G401.6 (cell line): Measurements from ENCODE around the gene FNTB.
"Not testable (repeated sequence)": the region's sequence is repeated elsewhere in the genome, so short reads cannot be mapped to it uniquely, and the experiment has no call there.

Experiments used
- FAIRE-seq: peaks from 2 replicates; lab custom pipeline; 2012; peaks lifted over from hg19 to GRCh38; lab: Jason Lieb, UNC

Gene FNTB

GRCh38 chr14:65019944-65020566 is 33.4 kb downstream of the FNTB start:
- FAIRE-seq: peak; percentile 93

DNA sequence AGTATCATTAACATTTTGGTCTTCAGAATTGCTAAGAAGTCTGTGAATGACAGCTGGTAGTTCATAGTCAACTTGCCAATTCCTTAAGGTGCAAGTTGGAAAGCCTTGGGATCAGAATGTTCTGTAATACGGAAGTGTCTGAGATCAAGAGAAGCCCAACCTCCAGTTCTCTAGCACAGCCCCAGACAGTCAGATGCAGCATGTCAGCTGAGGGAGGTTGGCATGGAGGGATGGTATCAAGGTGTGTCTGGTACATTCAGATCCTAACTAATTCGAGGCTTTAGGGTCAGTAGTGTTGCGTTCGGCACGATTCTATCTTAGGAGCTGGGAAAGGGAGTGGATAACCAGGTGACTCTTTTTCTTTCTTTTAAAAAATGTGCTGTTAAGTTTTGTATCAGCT is 38.3 kb downstream of the FNTB start:
- FAIRE-seq: no peak

GRCh38 chr14:65025818-65026217 is 39.1 kb downstream of the FNTB start:
- FAIRE-seq: no peak

GRCh38 chr14:65026526-65026925 is 39.8 kb downstream of the FNTB start:
- FAIRE-seq: no peak

DNA sequence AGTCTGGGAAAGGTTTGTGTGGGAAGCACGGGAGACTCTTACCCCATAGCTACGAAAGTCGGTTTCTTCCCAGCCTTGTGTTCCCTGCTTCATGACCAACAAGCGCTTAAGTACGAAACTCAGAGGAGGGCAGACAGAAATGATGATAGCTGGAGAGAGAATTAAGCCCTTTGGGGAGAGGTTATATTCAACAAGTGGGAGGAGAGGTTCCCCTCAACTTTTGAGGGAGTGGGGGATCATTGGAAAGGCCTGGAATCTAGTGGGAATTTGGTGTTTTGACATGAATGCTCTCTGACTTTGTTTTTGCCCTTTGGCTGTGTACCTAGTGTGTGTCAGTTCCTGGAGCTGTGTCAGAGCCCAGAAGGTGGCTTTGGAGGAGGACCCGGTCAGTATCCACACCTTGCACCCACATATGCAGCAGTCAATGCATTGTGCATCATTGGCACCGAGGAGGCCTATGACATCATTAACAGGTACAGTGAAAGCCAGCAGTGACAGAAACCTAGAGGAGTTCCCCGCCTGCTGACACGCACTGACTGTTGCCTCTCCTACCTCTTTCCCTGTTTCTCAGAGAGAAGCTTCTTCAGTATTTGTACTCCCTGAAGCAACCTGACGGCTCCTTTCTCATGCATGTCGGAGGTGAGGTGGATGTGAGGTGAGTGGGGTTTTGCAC is 40.6 kb downstream of the FNTB start:
- no peak for FAIRE-seq

- FAIRE-seq: no peak
Measured at GRCh38 chr14:65028937-65029336, 42.2 kb downstream of the FNTB start.

- not testable (repeated sequence) for FAIRE-seq
Measured at GRCh38 chr14:65031321-65031720, 44.6 kb downstream of the FNTB start.

- FAIRE-seq: no peak
Measured at GRCh38 chr14:65032319-65032718, 45.6 kb downstream of the FNTB start.

- FAIRE-seq: no peak
Measured at GRCh38 chr14:65033181-65033580, 46.5 kb downstream of the FNTB start.

GRCh38 chr14:65034021-65034420 is 47.3 kb downstream of the FNTB start:
- FAIRE-seq: no peak

DNA sequence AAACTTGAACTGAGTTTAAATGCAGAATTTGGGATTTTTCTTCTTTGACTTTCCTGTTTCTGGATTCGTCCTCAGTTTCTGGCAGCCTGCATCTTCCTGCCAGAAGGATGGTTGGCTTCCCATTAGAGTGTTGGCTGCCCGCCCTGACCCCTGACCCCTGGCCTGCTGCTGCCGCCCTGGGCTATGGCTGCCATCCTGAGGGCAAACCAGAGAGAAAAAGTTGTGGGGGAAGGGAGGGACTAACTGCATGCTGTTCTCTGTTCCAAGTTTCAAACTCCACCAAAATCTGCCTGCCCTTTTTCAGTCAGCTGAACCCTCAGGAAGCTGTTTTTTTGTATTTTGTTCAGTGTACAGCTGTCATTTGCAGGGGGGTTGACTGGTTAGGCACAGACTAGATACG is 48.4 kb downstream of the FNTB start:
- no peak for FAIRE-seq

DNA sequence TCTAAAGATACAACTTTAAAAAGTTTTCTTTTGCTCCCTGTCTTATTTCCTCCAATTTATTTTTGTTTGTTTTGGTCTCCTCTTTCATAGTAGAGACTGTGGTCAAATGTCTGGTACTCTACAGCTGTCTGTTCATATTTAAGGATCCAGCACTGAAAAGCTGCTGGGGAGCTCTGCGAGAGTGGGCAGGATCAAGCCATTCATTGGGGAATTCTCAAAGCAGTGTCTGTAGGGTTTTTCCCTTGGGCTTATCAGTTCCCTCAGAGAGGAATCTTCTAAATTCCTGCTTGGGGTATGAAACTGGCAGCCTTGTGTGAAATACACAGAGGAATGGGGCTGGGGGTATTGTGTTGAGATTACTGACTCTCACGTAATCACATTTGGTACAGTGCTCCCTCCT is 52.3 kb downstream of the FNTB start:
- FAIRE-seq: no peak

DNA sequence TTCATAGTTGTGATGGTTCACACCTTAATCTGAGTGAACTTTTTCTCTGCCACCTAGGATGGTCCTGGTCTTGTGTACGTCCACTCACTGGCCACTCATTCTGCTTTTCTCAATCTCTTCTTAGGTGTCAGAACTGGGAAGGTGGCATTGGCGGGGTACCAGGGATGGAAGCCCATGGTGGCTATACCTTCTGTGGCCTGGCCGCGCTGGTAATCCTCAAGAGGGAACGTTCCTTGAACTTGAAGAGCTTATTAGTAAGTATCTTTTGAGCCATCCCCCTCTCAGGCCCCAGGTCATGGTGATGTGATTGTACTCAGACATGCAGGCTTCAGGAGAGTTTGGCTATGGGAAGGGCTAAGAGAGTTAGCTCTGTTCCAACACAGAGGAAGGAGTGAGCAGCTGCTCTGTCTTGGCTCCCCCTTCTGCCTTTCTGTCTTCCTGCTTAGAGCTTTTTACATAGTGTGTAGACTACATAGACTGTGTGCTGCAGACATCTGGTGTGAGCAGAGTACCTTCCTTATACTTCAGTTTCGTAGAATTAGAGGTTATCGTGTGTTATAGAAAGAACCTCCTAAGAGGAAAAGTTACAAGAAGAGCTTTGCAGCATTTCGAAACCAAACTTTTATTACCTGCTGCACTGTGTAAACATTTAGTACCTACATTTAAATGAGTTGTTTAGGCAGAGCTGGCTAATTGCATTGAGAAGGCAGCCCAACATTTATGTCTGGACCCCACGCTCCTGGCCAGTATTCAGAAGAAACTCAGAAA is 54.2 kb downstream of the FNTB start:
- no peak for FAIRE-seq

GRCh38 chr14:65041434-65041915 is 54.8 kb downstream of the FNTB start:
- no peak for FAIRE-seq

DNA sequence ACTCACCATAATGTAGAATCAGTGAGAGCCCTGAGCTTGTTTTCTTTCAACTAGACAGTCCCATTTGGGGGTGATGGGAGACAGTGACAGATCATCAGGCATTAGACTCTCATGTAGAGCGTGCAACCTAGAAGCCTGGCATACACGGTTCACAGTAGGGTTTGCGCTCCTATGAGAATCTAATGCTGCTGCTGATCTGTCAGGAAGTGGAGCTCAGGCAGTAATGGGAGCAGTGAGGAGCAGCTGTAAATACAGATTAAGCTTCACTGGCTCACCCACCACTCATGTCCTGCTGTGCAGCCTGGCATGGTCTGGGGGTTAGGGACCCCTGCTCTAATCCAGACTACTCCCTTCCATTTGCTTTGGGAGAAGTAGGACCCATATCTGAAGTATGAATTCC is 55.6 kb downstream of the FNTB start:
- FAIRE-seq: no peak

- FAIRE-seq: no peak
Measured at GRCh38 chr14:65042731-65043372, 56.2 kb downstream of the FNTB start.

DNA sequence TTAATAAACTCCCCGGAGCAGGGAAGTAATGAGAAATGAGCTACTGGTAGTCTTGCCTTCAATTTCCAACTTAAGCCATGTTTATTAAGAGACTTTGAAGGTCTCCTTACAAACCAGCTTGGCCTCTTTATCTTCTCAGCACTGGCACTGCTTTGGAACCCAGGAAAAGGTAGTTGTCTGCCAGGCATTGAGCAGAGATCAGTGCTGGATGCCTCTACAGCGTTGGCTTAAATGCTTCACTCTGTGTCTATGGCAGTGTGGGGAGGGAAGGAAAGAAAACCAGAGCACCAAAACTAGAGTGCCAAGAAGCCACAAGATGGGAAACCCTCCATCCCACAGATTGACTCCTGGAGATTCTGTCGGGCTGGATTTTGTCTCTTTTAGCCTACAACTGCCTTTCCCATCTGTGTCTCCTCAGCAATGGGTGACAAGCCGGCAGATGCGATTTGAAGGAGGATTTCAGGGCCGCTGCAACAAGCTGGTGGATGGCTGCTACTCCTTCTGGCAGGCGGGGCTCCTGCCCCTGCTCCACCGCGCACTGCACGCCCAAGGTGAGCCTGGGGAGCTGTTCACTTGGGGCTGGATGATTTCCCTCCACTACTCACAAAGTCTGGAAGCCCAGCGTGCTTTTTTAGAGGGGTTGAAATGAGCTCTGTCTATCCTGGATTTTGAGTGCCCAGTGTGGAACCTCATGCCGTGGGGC is 57.3 kb downstream of the FNTB start:
- no peak for FAIRE-seq

GRCh38 chr14:65044596-65044959 is 57.9 kb downstream of the FNTB start:
- no peak for FAIRE-seq

DNA sequence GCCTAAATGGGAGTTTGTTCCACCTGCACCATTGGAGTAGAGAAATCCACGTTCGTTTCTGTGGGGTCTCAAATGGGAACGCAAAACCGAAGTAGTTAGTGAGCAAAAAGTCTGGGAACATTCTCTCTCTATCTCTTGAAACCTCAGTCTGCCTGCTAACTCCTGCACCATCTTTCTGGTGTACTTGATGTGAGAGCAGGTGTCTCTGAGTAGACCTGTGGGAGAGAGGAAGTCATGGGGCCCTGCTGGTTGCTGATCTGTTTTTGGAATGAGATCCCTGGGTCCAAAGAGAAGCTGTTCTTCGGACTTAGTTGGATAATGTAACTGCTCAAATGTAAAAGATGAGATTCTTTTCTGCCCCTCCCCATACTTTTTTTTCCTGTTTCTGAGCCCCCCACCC is 58.3 kb downstream of the FNTB start:
- FAIRE-seq: no peak

DNA sequence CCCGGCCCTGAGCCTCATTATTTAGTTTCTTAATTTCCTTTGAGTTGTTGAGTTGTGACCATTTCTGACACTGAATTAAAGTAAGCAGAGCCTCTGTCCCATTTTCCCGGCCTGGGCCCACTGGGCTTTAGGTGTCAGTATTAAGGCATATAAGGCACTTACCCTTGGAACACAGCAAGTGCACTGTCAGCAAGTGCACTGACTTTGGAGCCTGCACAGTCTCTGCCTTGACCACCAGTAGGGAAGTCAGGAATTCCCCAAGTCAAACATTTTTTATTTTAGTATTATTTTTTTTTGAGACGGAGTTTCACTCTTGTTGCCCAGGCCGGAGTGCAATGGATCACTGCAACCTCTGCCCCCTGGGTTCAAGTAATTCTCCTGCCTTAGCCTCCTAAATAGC is 59.0 kb downstream of the FNTB start:
- FAIRE-seq: no peak

DNA sequence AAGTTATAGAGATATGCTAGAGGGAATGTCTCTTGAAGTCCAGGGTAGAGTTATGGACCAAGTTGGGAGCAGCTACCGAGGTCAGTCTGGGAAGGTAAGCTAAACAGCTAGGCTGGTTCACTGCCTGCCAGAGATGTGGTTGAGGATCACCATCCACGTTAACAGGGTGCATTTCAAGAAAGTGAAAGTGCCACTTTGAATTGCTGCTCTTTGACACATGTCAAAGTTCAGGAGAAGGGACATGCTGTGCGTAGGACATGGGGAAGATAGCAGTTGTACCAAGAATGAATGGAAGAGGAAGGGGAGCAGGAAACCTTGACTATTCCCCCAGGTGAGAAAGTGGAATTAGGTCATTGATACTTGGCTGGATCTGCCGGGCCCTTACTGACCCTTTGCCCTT is 66.1 kb downstream of the FNTB start:
- FAIRE-seq: no peak

GRCh38 chr14:65053466-65053865 is 66.8 kb downstream of the FNTB start:
- no peak for FAIRE-seq
